ENCODE data around the gene STIM2.

STIM2 gene

GRCh38 chr4:26851129-26851528, 9.5 kb upstream of the STIM2 start:
- H3K27ac ChIP-seq = no peak overlapping the region
- TF ChIP-seq ZFX (IDR thresholded peaks at IDR 0.05) = no peak
- TF ChIP-seq CTCF (conservative IDR thresholded peaks at IDR 0.05) = no peak

- H3K27ac ChIP-seq = no peak overlapping the region
- TF ChIP-seq CTCF (conservative IDR thresholded peaks at IDR 0.05) = no peak
- TF ChIP-seq ZFX (IDR thresholded peaks at IDR 0.05) = no peak
These were observed 5.9 kb upstream of the STIM2 start for GRCh38 chr4:26854701-26855100.

- H3K27ac ChIP-seq = peak overlapping the region; percentile 95
- TF ChIP-seq CTCF (conservative IDR thresholded peaks at IDR 0.05) (no peak), ZFX (IDR thresholded peaks at IDR 0.05) (no peak)
These were observed 3.7 kb upstream of the STIM2 start for GRCh38 chr4:26856906-26857277.

- no peak for TF ChIP-seq ZFX (IDR thresholded peaks at IDR 0.05)
- TF ChIP-seq CTCF (conservative IDR thresholded peaks at IDR 0.05) = no peak
- peak overlapping the region; percentile 95 for H3K27ac ChIP-seq
These were observed 3.2 kb upstream of the STIM2 start for GRCh38 chr4:26857278-26858034.

GRCh38 chr4:26858035-26858918, 2.4 kb upstream of the STIM2 start:
- peak overlapping the region; percentile 95 for H3K27ac ChIP-seq
- no peak for TF ChIP-seq ZFX (IDR thresholded peaks at IDR 0.05)
- TF ChIP-seq CTCF (conservative IDR thresholded peaks at IDR 0.05) = no peak

GRCh38 chr4:26858947-26859401, 1.7 kb upstream of the STIM2 start:
- TF ChIP-seq CTCF (conservative IDR thresholded peaks at IDR 0.05) (no peak), ZFX (IDR thresholded peaks at IDR 0.05) (no peak)
- peak overlapping the region; percentile 95; the same call in 1 of the 2 replicates for H3K27ac ChIP-seq

GRCh38 chr4:26859762-26860156, 882 bp upstream of the STIM2 start:
- peak overlapping the region; percentile 72 for H3K27ac ChIP-seq
- TF ChIP-seq ZFX (IDR thresholded peaks at IDR 0.05) (no peak), CTCF (conservative IDR thresholded peaks at IDR 0.05) (no peak)

All from C4-2B (cell line).